Neuronal stem cell (in vitro differentiated cells): Measurements from ENCODE around the gene CCDC92.

ENCODE experiments used
- DNase-seq: peaks from one replicate; pipeline ENCODE4 v3.0.0-alpha.2; 2013; ENCODE audit warnings: low spot score
- H2AFZ ChIP-seq: one replicate; pipeline ENCODE4 v1.6.1; 2013; ENCODE audit warnings: mild to moderate bottlenecking, low read length, inconsistent platforms
- H2AK5ac ChIP-seq: 2 replicates; pipeline ENCODE4 v1.6.1; 2013; ENCODE audit warnings: low read depth, mild to moderate bottlenecking, inconsistent platforms, low read length, moderate library complexity, mixed read lengths
- H2BK120ac ChIP-seq: 2 replicates; pipeline ENCODE4 v1.6.1; 2013; ENCODE audit warnings: low read depth, mild to moderate bottlenecking, inconsistent platforms, low read length, moderate library complexity, mixed read lengths
- H2BK12ac ChIP-seq: one replicate; pipeline ENCODE4 v1.6.1; 2013; ENCODE audit warnings: low read length, inconsistent platforms
- H2BK15ac ChIP-seq: 2 replicates; pipeline ENCODE4 v1.6.1; 2013; ENCODE audit warnings: mild to moderate bottlenecking, low read length, inconsistent platforms, mixed read lengths
- H2BK5ac ChIP-seq: one replicate; pipeline ENCODE4 v1.6.1; 2013; ENCODE audit warnings: inconsistent platforms, mild to moderate bottlenecking, low read length, moderate library complexity
- H3K14ac ChIP-seq: one replicate; pipeline ENCODE4 v1.6.1; 2013; ENCODE audit warnings: low read length, inconsistent platforms
- H3K18ac ChIP-seq: 2 replicates; pipeline ENCODE4 v1.6.1; 2013; ENCODE audit warnings: low read length, inconsistent platforms
- H3K23ac ChIP-seq: 2 replicates; pipeline ENCODE4 v1.6.1; 2013; ENCODE audit warnings: low read depth, mild to moderate bottlenecking, mixed read lengths, low read length, inconsistent platforms; ENCODE audit not compliant: poor library complexity
- H3K27ac ChIP-seq: replicated peaks from 3 replicates; pipeline ENCODE4 v1.5.1; 2013; ENCODE audit warnings: low read length, inconsistent platforms
- H3K27me3 ChIP-seq, 3 experiments: 2 replicates each; pipeline ENCODE4 v1.6.1; 2013; ENCODE audit warnings: low read length in 3 of 3, mild to moderate bottlenecking in 2 of 3, inconsistent platforms in 1 of 3, low read depth in 1 of 3, mixed read lengths in 1 of 3, moderate library complexity in 1 of 3; ENCODE audit not compliant: control insufficient read depth in 3 of 3, insufficient read depth in 3 of 3
- H3K36me3 ChIP-seq, 2 donors: replicated peaks in 1 of 2; 2 replicates each; pipeline ENCODE4 v1.6.1; 2013; ENCODE audit warnings: low read length in 2 of 2; ENCODE audit not compliant: control insufficient read depth in 2 of 2, insufficient read depth in 2 of 2
- H3K4ac ChIP-seq: 2 replicates; pipeline ENCODE4 v1.6.1; 2013; ENCODE audit warnings: inconsistent platforms, mild to moderate bottlenecking, low read length, moderate library complexity
- H3K4me1 ChIP-seq, 2 donors: 1 replicate in 1 of 2; 2 replicates in 1 of 2; pipeline ENCODE4 v1.6.1; 2013; ENCODE audit warnings: low read length in 2 of 2, low read depth in 1 of 2; ENCODE audit not compliant: control insufficient read depth in 2 of 2, insufficient read depth in 1 of 2
- H3K4me2 ChIP-seq: one replicate; pipeline ENCODE4 v1.6.1; 2013; ENCODE audit warnings: mild to moderate bottlenecking, low read length, inconsistent platforms; ENCODE audit not compliant: insufficient read depth, poor library complexity, severe bottlenecking
- H3K4me3 ChIP-seq, 2 donors: 2 replicates each; pipeline ENCODE4 v1.5.1; 2013; ENCODE audit warnings: low read length in 2 of 2, mild to moderate bottlenecking in 2 of 2, inconsistent platforms in 1 of 2, moderate library complexity in 1 of 2
- H3K79me1 ChIP-seq: one replicate; pipeline ENCODE4 v1.6.1; 2013; ENCODE audit warnings: low read depth, mild to moderate bottlenecking, inconsistent platforms, low read length, moderate library complexity
- H3K9ac ChIP-seq: one replicate; pipeline ENCODE4 v1.6.1; 2013; ENCODE audit warnings: mild to moderate bottlenecking, low read depth, low read length, inconsistent platforms; ENCODE audit not compliant: poor library complexity
- H3K9me3 ChIP-seq, 2 donors: replicated peaks in 1 of 2; 2 replicates each; pipeline versions ENCODE3 to v1.6.1; 2013; ENCODE audit warnings: low read length in 2 of 2, mild to moderate bottlenecking in 2 of 2, inconsistent platforms in 1 of 2, low read depth in 1 of 2, mixed read lengths in 1 of 2, moderate library complexity in 1 of 2; ENCODE audit not compliant: control insufficient read depth in 2 of 2, insufficient read depth in 1 of 2
- H4K8ac ChIP-seq: one replicate; pipeline ENCODE4 v1.6.1; 2013; ENCODE audit warnings: low read depth, mild to moderate bottlenecking, inconsistent platforms, low read length, moderate library complexity
- H4K91ac ChIP-seq: one replicate; pipeline ENCODE4 v1.6.1; 2013; ENCODE audit warnings: low read length, low read depth, mild to moderate bottlenecking, inconsistent platforms; ENCODE audit not compliant: poor library complexity
- WGBS, 2 donors: extraction: QIAGEN DNeasy Blood & Tissue Kit; methylation state at CpG; one replicate each; pipeline ENCODE4 v1.1.7; 2013; ENCODE audit warnings: missing lambda C conversion rate in 2 of 2, mixed read lengths in 1 of 2; ENCODE audit not compliant: insufficient read length in 2 of 2, insufficient replicate concordance in 1 of 2; ENCODE audit errors: extremely low coverage in 2 of 2; 5-methylcytosine and 5-hydroxymethylcytosine counted together

Gene CCDC92

DNA sequence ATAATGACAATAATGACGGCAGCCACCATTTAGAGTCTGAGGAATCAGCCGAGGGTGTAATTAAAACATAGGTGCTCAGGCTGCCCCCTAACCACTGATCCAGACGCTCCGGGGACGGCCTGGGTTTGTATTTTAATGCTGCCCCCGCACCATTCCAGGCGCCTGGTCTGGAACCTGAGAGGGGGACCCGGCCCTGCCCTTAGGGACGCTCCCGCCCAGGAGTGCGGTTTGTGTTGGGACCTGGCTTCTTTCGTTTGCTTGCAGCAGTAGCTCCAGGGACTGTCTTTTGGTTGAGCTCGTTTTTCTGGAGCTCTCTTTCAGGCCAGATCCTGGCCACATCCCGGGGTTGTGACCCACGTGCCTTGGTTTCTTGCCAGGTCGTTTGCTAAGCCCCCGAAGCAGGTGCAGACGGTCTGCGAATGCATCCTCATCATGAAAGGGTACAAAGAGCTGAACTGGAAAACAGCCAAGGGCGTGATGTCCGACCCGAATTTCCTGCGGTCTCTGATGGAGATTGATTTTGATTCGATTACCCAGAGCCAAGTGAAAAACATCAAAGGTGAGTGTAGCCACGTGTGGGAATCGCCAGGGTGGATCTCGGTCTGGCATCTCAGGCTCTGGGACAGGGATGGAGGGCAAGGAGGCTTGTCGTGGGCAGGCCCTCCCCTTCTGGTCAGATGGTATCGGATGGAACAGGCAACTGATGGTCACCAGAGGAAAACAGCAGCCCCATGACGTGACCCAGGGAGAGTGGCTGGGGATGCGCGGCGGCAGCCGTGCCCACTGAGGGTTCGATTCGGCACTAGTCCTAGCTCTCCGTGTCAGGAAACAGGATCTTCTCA lies 63.5 kb downstream of the CCDC92 start:
- no CpG with 5 or more reads among the region's 37 CpGs for WGBS, 2 donors
- no peaks in the 10 kb centered on the region for H3K79me1 ChIP-seq
- no peak overlapping the region for H2BK120ac ChIP-seq
- peak overlapping the region; percentile 88 for H2AFZ ChIP-seq
- DNase-seq: no peak
- no peak overlapping the region for H3K4me2 ChIP-seq
- no peak overlapping the region for H3K27ac ChIP-seq
- H4K8ac ChIP-seq: no peak overlapping the region
- H3K9ac ChIP-seq: no peak overlapping the region
- H3K4ac ChIP-seq: peak overlapping the region; percentile 47
- peak overlapping the region; percentile 74 for H2AK5ac ChIP-seq
- peak overlapping the region; percentile 54 for H2BK15ac ChIP-seq
- H2BK5ac ChIP-seq: peak overlapping the region; percentile 66
- H2BK12ac ChIP-seq: no peak overlapping the region
- H3K36me3 ChIP-seq: no peaks in the 10 kb centered on the region
- no peak overlapping the region for H3K14ac ChIP-seq
- H3K4me1 ChIP-seq: peaks cover 8 to 9% of the 10 kb centered on the region in 2 donors
- no peak overlapping the region for H3K23ac ChIP-seq
- H4K91ac ChIP-seq: no peak overlapping the region
- H3K18ac ChIP-seq: peak overlapping the region; percentile 54
- H3K9me3 ChIP-seq: no peaks in the 10 kb centered on the region
- no peaks in the 10 kb centered on the region for H3K27me3 ChIP-seq
- no peak overlapping the region for H3K4me3 ChIP-seq

DNA sequence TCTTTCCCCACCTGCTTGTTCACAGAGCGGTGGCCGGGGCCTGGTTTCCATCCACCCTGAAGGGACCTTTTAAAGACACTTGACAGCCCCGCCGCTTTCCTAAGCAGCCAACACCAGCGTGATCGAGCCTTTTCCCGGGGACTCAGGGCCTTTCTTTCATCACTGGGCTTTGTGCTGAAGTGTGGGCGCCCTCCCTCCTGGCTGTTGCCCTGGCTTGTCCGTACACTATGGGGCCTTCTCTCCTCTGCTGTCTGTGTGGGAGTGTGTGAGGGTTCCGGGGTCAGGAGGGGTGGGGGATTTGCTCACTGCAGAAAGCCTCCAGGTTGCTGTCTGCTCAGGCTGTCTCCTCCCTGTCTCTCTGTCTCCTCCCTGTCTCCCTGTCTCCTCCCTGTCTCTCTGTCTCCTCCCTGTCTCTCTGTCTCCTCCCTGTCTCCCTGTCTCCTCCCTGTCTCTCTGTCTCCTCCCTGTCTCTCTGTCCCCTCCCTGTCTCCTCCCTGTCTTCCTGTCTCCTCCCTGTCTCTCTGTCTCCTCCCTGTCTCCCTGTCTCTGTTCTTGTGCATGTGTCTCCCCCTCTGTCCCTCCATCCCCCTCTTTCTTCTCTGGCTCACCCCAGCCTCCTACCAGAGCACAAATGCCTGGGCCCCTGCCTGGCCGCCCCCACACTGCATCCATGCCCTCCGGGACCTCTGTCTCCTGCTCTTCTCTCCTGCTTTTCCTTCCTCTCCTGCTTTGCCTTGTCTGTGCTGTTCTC lies 64.7 kb downstream of the CCDC92 start:
- Histone ChIP-seq H3K27ac (peak overlapping the region; percentile 13), H2BK15ac (no peak overlapping the region), H3K14ac (no peak overlapping the region), H3K4me1 (peaks cover 8 to 9% of the 10 kb centered on the region in 2 donors), H3K27me3 (no peaks in the 10 kb centered on the region), H3K4me2 (no peak overlapping the region), H3K9me3 (no peaks in the 10 kb centered on the region), H3K36me3 (no peaks in the 10 kb centered on the region), H3K4me3 (no peak overlapping the region), H2AFZ (peak overlapping the region; percentile 88), H3K9ac (no peak overlapping the region), H2BK120ac (no peak overlapping the region), H2BK12ac (no peak overlapping the region), H3K4ac (no peak overlapping the region), H3K79me1 (no peaks in the 10 kb centered on the region), H3K23ac (no peak overlapping the region), H4K91ac (no peak overlapping the region), H3K18ac (peak overlapping the region; percentile 20), H2BK5ac (no peak overlapping the region), H4K8ac (no peak overlapping the region), H2AK5ac (no peak overlapping the region)
- no CpG with 5 or more reads among the region's 12 CpGs for WGBS, 2 donors
- DNase-seq: no peak

DNA sequence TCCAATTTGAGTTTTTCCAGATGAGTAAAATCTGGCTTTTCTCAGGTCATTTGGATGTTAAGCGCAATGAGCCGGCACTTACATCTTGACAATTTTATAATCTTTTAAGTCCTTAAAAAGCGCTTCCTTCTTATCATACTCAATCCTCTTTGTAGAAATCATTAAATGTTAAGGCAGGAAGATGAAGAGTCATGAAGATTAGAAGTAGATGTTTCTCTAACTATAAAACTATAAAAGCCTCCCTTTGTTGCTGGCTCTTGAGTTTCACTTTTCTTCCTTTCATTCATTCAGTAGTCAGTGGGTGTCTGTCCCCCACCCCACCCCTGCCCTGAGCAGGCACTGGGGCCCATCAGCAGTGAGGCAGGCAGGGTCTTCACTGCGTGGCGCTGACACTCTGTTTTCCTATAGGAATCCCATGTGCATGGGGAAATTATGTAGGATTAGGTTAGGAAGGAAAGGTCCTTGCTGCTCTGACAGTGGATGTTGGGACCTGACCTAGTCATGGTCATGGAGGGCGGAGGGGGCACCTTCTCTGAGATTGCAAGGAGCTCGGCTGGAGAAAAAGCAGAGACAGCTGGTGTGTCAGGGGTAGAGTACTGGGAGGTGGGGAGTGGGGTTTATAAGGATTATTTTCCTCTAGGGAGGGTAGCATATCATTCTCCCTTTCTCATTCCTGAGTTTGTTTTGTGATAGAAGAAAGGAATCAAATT lies 65.8 kb downstream of the CCDC92 start:
- Histone ChIP-seq H3K27ac (no peak overlapping the region), H3K9me3 (no peaks in the 10 kb centered on the region), H3K9ac (no peak overlapping the region), H3K23ac (no peak overlapping the region), H3K18ac (no peak overlapping the region), H3K4ac (no peak overlapping the region), H2AFZ (peak overlapping the region; percentile 88), H3K36me3 (no peaks in the 10 kb centered on the region), H4K8ac (no peak overlapping the region), H3K4me2 (no peak overlapping the region), H3K79me1 (no peaks in the 10 kb centered on the region), H2BK120ac (no peak overlapping the region), H3K4me1 (peaks cover 8 to 9% of the 10 kb centered on the region in 2 donors), H3K27me3 (no peaks in the 10 kb centered on the region), H4K91ac (no peak overlapping the region), H2BK15ac (no peak overlapping the region), H2AK5ac (peak overlapping the region; percentile 12), H3K14ac (no peak overlapping the region), H2BK12ac (no peak overlapping the region), H2BK5ac (no peak overlapping the region), H3K4me3 (no peak overlapping the region)
- no CpG with 5 or more reads among the region's 7 CpGs for WGBS, 2 donors
- no peak for DNase-seq
